HG02970 (cell line): ENCODE measurements around the gene SLC44A4.
"Not testable (repeated sequence)": the region's sequence is repeated elsewhere in the genome, so short reads cannot be mapped to it uniquely, and the experiment has no call there.

Source experiments
- ATAC-seq: cut with Tn5 transposase; IDR thresholded peaks from one replicate; pipeline ENCODE4 v1.9.1; 2021; ENCODE audit warnings: mild to moderate bottlenecking, moderate library complexity, moderate number of reproducible peaks; ENCODE audit not compliant: unreplicated experiment, low FRiP score

The SLC44A4 gene

DNA sequence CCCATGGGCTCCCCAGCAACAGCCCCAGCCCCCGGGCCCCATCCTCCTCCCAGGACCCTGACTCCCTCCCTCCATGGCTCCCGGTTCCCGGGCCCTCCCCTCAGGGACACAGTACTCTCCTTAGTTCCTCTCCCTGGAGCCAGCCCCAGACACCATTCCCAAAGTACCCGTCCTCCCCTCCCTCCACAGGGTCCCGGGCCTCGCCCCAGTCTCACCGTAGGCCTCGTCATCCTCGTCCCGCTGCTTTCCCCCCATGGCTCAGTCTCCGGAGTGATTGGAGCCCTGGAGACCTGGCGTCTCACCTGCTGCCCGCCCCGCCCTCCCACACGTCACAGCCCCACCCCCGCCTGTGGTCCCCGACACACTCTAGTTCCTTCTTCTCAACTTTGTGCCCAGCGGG is at the start of gene SLC44A4:
Gene SLC44A4, minus strand, starts transcription at position 272 of the 400 bp plus-strand sequence. Its CDS starts 17 bp downstream, at position 255.
- no peak for ATAC-seq

DNA sequence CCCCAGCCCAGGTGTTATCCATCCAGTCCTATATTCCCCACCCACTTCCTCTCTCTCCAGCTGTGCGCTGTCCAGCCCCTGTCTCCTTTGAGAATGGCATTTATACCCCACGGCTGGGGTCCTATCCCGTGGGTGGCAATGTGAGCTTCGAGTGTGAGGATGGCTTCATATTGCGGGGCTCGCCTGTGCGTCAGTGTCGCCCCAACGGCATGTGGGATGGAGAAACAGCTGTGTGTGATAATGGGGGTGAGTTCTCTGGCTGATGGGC is 49.8 kb upstream of the SLC44A4 start:
- ATAC-seq: no peak

DNA sequence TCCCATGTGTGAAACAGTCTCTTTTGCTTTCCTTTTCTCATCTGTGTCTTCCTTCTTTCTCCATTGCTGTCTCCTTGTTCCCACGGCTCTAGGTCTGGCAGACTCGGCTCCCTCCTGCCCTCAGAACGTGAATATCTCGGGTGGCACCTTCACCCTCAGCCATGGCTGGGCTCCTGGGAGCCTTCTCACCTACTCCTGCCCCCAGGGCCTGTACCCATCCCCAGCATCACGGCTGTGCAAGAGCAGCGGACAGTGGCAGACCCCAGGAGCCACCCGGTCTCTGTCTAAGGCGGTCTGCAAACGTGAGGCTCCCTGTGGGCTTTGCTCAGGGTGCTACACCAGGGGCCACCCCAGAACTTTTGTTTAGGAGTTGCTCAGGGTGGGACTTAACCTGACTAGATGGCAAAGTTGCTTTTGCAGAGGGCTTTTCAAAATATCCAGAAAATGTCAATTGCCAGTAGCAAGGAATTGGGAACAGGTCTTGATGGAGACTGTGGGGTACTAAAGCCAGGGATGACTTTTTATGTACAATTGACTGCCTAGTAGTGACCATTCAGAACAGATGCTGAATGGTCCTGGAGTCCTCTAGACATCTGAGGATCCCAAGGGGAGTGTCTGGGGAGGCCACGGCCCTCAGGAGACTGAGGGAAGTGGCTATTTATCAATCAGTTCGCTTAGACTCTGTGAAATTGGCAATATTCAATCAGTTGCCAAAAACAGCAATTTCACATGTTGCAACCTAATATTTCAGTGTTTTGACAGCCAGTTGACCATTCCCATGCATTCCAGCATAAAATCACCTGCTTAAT is 49.3 kb upstream of the SLC44A4 start:
- no peak for ATAC-seq

DNA sequence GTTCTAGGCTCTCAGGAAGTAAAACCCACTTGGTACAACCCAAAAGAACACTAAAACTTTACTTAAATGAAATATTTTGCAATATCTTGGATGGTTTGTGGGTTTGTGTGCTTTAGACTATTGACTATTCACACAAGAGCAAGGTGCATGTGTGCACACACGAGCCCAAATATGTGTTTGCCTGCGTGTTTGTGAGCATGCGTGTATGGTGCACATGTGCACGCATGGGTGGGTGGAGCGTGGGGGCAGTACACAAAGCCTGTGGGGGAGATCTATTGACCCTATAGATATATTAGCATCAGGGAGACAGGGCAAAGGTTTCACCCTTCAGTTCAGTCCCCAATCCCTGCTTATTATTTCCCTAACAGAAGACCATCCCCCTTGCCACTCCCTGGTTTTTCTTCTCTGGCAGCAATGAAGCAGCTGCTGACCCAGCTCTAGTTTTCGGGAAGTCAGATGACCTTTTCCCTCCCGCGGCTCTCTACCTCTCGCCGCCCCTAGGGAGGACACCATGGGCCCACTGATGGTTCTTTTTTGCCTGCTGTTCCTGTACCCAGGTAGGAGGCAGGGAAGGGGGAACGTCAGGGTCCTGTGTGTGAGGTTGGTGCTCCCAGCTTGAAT is 48.6 kb upstream of the SLC44A4 start, which contains the start of gene C2:
Gene C2, plus strand, starts transcription at position 476 of the 621 bp plus-strand sequence. Its CDS starts 36 bp downstream, at position 512.
- ATAC-seq: no peak

DNA sequence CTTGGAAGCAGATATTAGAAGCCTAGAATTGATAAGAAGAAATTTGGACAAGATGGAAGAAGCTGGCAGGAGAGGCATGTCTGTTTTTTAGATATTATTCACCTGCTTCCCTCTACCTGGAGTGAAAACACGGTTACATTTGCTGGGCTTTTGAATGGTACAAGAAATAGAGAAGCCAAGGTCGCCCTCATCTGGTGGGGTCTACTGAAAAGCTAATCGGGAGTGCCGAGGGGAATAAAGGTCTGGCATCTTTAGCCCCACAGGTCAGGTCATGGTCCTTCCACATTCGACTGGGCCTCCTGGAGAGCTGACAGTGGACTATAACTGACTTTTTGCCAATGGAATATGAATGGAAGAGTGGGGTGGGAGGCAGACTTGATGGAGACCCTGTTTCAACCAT is 44.1 kb upstream of the SLC44A4 start:
- no peak for ATAC-seq

DNA sequence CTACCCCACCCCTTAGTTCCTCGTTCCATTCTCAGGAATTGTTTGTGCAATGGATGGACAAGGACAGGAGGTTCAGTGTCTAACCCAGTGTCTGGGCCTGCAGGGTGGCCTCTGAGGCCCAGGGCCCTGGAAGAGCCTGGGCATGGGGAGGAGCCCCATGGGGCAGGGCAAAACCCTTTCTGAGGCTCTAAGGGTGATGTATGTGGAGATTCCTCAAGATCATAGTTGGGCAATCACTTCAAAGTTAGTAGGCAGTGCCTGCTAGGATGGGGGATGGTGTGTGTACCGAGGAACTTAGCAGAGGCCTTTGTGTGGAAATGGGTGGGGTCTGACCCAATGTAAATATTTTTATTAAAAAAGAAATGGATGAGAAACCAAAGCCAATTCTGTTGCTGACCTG is 42.0 kb upstream of the SLC44A4 start:
- no peak for ATAC-seq

DNA sequence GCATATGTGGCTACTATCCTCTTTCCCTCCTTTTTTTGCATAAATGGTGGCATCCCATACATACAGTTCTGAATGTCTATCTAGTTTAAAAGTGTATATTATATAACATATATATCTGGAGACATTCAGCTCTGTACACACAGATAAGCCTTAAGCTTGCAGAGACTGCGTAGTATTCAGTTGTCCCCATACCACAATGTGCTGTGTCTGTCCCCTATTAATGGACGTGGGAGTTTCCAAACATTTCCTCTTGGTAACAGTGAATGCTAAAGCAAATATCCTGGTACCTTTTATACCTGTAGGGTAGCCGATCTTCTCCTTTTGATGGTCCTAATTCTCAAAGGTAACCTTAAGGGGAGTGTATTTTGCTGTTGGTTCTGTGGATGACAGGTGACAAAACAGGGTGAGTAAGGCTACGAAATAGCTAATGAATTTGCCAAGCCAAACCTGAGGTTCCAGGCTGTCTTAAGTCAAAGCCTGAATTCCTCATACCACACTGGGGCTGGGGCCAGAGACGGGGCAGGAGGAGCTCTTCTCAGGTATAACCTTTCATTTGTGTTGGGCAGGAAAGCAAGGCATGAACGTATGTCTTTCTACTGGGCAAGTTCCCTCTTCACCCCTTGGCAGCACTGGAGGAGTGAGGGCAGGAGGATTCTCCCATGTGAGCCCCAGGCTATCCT is 41.0 kb upstream of the SLC44A4 start:
- ATAC-seq: no peak

DNA sequence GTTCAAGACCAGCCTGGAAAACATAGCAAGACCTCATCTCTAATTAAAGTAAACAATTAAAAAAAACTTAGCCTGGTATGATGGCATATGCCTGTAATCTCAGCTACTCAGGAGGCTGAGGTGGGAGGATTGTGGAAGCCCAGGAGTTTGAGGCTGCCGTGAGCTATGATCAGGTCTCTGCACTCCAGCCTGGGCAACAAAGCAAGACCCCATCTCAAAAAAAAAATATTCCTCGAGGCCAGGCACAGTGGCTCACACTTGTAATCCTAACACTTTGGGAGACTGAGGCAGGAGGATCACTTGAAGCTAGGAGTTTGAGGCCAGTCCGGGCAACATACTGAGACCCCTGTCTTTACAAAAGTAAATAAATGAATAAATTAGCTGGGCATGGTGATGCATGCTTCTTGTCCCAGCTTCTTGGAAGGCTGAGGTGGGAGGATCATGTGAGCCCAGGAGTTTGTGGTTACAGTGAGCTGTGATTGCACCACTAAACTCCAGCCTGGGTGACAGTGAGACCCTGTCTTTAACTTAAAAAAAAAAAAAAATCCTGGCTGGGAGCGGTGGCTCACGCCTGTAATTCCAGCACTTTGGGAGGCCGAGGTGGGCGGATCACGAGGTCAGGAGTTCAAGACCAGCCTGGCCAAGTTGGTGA is 39.4 kb upstream of the SLC44A4 start:
- ATAC-seq: no peak

DNA sequence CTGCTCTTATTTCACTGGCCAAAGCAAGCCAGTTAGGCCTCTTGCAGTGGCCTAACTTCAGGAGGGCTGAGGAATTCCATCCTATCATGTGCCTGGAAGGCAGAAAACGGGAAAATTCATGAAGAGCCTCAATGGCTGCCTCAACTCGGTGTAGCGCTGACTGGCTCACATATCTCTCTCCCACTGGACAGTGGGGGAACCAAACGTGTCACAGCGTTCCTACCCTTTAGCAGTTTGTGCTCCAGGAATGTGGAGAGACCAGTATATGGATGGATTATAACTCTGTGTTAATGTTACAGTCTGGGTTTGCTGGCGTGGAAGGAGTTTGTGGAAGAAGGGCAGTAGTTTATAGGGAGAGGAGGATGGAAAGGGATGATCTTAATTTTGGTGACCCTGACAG is 37.0 kb upstream of the SLC44A4 start:
- ATAC-seq: no peak

DNA sequence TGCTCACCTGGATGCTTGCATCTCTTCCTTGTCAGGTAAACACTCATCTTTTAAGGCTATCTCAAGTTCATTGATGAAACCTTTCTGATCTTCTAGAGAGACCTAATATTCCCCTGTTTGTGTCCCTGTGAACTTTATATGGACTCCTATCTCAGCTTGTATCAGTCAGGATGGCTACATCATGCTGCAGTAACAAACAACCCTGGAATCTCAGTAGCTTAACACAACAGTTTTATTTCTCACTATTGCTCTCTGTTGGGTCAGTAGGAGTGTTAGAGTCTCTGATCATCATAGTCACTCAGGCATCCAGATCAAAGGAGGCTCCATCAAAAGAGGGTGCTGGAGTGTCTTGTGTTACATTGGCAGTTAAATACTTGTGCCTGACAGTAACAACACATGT is 36.6 kb upstream of the SLC44A4 start:
- ATAC-seq: no peak

DNA sequence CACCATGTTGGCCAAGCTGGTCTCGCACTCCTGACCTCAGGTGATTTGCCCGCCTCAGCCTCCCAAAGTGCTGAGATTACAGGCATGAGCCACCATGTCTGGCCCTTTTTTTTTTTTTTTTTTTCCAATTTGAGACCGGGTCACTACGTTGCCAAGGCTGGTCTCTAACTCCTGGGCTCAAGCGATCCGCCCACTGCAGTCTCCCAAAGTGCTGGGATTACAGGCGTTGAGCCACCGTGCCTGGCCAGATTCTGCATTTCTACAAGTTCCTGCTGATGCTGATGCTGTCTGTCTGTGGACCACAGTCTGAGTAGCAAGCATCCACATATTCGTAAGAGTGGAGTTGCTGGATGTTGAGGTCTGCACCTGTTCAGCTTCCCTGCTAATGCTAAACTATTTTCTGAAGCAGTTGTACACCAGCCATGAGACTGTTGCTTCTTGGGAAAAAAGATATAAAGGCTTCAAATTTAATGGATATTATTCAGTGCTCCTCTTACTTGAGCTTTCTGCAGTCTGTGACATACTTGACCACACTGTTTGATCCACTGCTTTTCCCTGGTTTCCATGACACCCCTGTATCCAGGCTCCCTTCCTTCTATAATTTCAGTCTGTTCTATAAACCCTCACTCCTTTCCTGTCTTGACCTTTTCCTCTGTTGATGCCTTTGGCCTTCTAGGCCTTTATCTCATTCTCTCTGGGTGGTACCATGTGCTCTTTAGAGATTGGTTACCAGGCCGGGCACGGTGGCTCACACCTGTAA is 33.2 kb upstream of the SLC44A4 start:
- no peak for ATAC-seq

DNA sequence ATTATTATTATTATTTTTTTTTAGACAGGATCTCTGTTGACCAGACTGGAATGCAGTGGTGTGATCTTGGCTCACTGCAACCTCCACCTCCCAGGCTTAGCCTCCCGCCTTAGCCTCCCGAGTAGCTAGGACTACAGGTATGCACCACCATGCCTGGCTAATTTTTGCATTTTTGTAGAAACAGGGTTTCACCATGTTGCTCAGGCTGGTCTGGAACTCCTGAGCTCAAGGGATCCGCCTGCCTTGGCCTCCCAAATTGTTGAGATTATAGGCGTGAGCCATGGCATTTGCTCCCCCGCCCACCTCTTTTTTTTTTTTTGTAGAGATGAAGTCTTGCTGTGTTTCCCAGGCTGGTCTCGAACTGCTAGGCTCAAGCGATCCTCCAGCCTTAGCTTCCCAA is 30.5 kb upstream of the SLC44A4 start:
- not testable (repeated sequence) for ATAC-seq

DNA sequence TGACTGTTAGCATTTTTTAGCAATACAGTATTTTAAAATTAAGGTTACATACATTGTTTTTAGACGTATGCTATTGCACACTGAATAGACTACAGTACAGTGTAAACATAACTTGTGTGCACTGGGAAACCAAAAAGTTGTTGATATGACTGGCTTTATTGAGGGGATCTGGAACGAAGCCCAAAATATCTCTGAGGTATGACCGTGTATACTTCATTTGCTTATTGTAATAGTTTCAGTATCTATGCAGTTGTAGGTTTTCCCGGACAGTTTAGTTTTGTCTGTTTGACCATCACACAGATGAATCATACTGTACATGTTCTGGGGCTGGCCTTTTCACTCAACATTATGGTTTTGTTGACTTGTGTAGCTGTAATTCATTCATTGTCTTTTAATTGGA is 30.0 kb upstream of the SLC44A4 start:
- ATAC-seq: no peak

DNA sequence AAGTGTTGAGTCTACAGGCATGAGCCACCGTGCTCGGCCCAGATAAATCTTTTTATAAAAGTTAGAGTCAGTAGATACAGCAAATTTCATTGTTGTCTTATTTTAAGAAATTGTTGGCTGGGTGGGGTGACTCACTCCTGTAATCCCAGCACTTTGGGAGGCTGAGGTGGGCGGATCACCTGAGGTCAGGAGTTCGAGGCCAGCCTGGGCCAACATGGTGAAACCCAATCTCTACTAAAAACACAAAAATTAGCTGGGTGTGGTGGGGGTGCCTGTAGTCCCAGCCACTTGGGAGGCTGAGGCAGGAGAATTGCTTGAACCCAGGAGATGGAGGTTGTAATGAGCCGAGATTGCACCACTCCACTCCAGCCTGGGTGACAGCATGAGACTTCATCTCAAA is 29.5 kb upstream of the SLC44A4 start:
- ATAC-seq: not testable (repeated sequence)

DNA sequence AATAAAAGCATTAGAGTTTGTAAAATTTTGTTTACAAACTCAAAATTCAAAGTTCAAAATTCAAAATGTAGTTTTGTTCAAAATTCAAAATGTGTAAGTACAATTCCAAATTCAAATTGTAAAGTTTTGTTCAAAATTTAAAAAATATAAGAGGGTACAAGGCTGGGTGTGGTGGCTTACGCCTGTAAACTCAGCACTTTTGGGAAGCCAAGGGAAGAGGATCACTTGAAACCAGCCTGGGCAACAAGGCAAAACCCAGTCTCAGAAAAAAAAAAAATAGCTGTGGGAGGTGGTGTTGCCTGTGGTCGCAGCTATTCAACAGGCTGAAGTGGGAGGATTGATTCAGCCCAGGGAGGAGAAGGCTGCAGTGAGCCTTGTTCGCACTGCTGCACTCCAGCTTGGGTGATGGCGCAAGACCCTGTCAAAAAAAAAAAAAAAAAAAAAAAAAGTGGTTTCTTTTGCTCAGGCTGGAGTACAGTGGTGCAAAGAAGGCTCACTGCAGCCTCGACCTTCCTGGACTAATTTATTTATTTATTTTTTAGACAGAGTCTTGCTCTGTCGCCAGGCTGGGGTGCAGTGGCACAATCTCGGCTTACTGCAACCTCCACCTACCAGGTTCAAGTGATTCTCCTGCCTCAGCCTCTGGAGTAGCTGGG is 28.5 kb upstream of the SLC44A4 start:
- no peak for ATAC-seq

DNA sequence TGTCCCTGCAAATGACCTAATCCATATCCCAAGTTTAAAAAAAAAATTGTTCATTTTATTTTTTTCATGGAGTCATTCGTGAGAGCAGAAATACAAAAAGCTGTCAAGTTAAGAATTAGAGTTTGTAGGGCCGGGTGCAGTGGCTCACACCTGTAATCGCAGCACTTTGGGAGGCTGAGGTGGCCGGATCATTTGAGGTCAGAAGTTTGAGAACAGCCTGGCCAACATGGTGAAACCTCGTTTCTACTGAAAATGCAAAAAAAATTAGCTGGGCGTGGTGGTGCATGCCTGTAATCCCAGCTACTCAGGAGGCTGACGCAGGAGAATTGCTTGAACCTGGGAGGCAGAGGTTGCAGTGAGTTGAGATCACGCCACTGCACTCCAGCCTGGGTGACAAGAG is 27.9 kb upstream of the SLC44A4 start:
- not testable (repeated sequence) for ATAC-seq

DNA sequence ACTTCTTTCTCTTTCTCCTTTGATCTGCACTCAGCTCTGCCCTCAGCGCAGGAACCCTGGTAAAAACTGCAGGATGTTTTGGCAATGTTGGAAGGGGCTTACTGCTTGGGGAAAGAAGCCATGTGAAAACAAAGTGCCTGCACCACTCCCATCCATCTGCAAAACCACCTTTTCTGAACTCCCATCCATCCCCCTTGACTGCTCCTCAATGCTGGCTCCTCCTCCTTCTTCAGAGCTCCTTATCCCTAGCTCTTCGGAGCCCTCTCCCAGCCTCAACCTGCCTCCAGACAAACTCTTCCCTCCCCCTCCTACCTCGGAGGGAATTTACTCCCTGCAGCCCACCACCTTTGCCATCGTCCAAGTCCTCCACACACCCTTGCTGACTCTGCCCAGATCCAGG is 27.3 kb upstream of the SLC44A4 start:
- no peak for ATAC-seq

DNA sequence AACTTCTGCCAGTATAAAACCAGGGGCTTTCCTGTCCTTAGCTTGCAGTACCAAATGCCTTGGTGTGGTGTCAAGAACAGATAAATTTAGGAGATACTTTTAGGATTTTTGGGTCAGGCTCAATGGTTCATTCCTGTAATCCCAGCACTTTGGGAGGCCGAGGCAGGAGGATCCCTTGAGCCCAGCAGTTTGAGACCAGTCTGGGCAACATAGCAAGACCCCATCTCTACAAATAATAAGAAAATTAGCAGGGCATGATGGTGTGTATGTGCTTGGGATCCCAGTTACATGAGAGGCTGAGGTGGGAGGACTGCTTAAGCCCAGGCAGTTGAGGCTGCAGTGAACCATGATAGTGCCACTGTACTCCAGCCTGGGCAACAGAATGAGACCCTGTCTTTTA is 26.2 kb upstream of the SLC44A4 start:
- no peak for ATAC-seq

DNA sequence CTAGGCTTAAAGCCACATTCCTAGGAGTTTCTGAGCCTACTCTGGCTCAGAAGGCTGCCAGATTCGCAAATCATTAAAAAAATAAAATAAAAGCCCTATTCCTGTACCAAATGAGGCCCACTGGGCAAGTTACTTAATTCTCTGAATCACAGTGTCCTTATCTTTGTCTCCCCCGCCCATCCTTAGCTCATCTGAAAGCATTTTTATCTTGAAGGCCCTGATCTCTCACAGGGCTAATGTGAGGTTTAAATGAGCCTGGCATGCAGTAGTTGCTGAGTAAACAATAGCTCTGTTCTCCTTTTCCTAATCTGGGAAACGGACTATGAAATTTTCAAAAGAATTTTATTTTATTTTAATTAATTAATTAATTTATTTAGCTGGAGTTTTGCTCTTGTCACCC is 25.2 kb upstream of the SLC44A4 start:
- ATAC-seq: no peak
